IMR-90 (cell line): ENCODE measurements around the gene LDHAL6B.

Experiments used
- CHD1 ChIP-seq: IDR thresholded peaks from 2 replicates; pipeline ENCODE4 v1.6.1; 2012; ENCODE audit warnings: low read depth, low read length, improper control_type of control experiment
- CTCF ChIP-seq: conservative IDR thresholded peaks from 2 replicates; pipeline ENCODE4 v1.5.1; 2012; ENCODE audit warnings: mild to moderate bottlenecking, low read depth, low read length, improper control_type of control experiment
- ELK1 ChIP-seq: fragments of 150-350 bp; IDR thresholded peaks from 2 replicates; pipeline ENCODE4 v1.6.1; 2016; ENCODE audit warnings: low read depth, mild to moderate bottlenecking, low read length, moderate library complexity, borderline replicate concordance
- MAFK ChIP-seq: IDR thresholded peaks from 2 replicates; pipeline ENCODE4 v1.6.1; 2012; ENCODE audit warnings: low read depth, low read length, improper control_type of control experiment
- MXI1 ChIP-seq: IDR thresholded peaks from 2 replicates; pipeline ENCODE4 v1.6.1; 2012; ENCODE audit warnings: low read depth, mild to moderate bottlenecking, low read length, moderate library complexity, borderline replicate concordance
- NFE2L2 ChIP-seq: fragments of 150-350 bp; IDR thresholded peaks from 2 replicates; pipeline ENCODE4 v1.6.1; 2016; ENCODE audit warnings: low read depth, mild to moderate bottlenecking, low read length
- POLR2A ChIP-seq: IDR thresholded peaks from 2 replicates; pipeline ENCODE4 v1.6.1; 2012; ENCODE audit warnings: mild to moderate bottlenecking, low read depth, low read length
- RCOR1 ChIP-seq: IDR thresholded peaks from 2 replicates; pipeline ENCODE4 v1.6.1; 2012; ENCODE audit warnings: mild to moderate bottlenecking, low read length, improper control_type of control experiment; ENCODE audit not compliant: insufficient replicate concordance
- SMC3 ChIP-seq: fragments of 150-350 bp; IDR thresholded peaks from 2 replicates; pipeline ENCODE4 v1.6.1; 2016; ENCODE audit warnings: low read depth, mild to moderate bottlenecking, antibody characterized with exemption, low read length, moderate library complexity
- TF ChIP-seq, protein P1 (sequence below): fragments of 150-350 bp; IDR thresholded peaks from 2 replicates; pipeline ENCODE4 v1.6.1; 2017; ENCODE audit warnings: mild to moderate bottlenecking, antibody characterized with exemption, low read length, low read depth

GRCh38 chr15:59203657-59204056, 3.0 kb upstream of the LDHAL6B start:
- TF ChIP-seq CTCF = no peak
- TF ChIP-seq POLR2A = no peak
- TF ChIP-seq NFE2L2 = no peak
- TF ChIP-seq CHD1 = no peak
- no peak for TF ChIP-seq MAFK
- TF ChIP-seq, protein P1, sequence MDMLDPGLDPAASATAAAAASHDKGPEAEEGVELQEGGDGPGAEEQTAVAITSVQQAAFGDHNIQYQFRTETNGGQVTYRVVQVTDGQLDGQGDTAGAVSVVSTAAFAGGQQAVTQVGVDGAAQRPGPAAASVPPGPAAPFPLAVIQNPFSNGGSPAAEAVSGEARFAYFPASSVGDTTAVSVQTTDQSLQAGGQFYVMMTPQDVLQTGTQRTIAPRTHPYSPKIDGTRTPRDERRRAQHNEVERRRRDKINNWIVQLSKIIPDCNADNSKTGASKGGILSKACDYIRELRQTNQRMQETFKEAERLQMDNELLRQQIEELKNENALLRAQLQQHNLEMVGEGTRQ = no peak
- no peak for TF ChIP-seq MXI1
- no peak for TF ChIP-seq ELK1
- TF ChIP-seq RCOR1 = no peak
- no peak for TF ChIP-seq SMC3
